ENCODE measurements around the gene ZDHHC1.

GRCh38 chr16:67464565-67464964 is 48.3 kb upstream of the ZDHHC1 start:
- TF ChIP-seq PPARA (CRISPR knock-in tag; IDR thresholded peaks at IDR 0.05; ENCODE audit: borderline replicate concordance) (no peak), ESRRG (CRISPR knock-in tag; IDR thresholded peaks at IDR 0.05) (no peak), ZFP30 (CRISPR knock-in tag; IDR thresholded peaks at IDR 0.05) (no peak), ARNTL (CRISPR knock-in tag; IDR thresholded peaks at IDR 0.05; ENCODE audit: borderline replicate concordance, low read depth) (no peak), ZFP3 (CRISPR knock-in tag; IDR thresholded peaks at IDR 0.05) (no peak), PATZ1 (CRISPR knock-in tag; IDR thresholded peaks at IDR 0.05; ENCODE audit: borderline replicate concordance) (no peak), GLIS3 (CRISPR knock-in tag; IDR thresholded peaks at IDR 0.05) (no peak), ISL1 (CRISPR knock-in tag; IDR thresholded peaks at IDR 0.05) (no peak)
- TF ChIP-seq, protein P1, sequence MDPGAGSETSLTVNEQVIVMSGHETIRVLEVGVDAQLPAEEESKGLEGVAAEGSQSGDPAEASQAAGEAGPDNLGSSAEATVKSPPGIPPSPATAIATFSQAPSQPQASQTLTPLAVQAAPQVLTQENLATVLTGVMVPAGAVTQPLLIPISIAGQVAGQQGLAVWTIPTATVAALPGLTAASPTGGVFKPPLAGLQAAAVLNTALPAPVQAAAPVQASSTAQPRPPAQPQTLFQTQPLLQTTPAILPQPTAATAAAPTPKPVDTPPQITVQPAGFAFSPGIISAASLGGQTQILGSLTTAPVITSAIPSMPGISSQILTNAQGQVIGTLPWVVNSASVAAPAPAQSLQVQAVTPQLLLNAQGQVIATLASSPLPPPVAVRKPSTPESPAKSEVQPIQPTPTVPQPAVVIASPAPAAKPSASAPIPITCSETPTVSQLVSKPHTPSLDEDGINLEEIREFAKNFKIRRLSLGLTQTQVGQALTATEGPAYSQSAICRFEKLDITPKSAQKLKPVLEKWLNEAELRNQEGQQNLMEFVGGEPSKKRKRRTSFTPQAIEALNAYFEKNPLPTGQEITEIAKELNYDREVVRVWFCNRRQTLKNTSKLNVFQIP (CRISPR knock-in tag; IDR thresholded peaks at IDR 0.05; ENCODE audit: borderline replicate concordance, low read depth), result no peak

Measured in SK-N-SH treated with all-trans-retinoic acid at 6 μM for 48 hours (cell line).